ENCODE data around the gene HDAC4.

HDAC4 gene

DNA sequence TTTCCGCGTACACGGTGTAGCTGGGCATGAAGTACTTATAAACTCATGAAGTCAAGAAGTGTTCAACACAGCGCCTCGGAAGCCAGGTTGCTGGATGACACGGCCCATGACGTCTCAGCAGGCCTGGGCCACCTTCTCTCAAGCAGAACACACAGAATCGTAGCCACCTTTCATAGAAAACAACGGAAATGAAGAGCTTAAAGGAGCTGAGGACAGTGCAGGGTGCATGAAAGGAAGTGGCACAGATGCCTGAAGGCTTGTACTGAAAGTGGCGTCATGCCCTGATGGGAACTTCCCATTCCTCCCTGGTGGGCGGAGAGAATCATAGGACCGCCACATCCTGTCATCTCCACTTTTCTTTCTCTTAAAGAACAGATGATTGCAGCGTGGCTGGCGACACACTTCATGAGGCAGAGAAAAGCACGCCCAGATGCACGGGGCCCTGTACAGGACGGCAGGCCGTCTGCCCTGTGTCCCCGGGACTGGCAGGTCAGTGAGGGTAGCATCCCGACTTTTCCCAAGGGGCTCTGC, 31.1 kb downstream of the HDAC4 start:
- peak; percentile 51 for DNase-seq (ENCODE audit: low read depth)

DNA sequence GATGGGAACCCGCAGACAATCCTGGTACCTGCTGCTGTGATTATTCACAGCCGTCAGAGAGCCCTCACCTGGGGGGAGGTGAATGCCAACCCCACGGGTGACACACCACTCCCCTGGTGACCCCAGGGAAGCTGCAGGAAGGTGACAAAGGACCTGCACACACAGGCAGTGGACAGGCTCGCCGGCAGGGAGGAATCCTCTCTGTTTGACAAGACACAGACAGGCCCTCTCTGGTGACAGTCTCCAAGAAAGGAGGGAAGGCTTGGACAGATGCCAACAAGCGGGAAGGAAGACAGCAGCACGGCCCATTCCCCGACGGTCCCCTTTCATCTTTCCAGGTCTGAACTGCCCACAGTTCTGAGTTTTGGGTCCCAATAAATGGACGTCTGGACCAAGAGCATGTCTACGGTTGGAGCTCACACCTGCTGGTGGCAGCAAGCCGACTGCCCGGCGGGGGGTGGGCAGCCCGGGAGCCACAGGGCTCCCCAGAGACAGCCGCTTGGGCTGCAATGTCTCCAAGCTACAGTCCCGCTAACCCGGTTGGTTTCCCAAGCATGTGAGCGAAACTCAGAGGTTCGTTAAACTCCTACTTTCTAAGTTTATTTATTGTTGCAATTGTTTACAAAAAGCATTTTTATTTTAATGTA, 31.8 kb downstream of the HDAC4 start:
- no peak for DNase-seq (ENCODE audit: low read depth)

DNA sequence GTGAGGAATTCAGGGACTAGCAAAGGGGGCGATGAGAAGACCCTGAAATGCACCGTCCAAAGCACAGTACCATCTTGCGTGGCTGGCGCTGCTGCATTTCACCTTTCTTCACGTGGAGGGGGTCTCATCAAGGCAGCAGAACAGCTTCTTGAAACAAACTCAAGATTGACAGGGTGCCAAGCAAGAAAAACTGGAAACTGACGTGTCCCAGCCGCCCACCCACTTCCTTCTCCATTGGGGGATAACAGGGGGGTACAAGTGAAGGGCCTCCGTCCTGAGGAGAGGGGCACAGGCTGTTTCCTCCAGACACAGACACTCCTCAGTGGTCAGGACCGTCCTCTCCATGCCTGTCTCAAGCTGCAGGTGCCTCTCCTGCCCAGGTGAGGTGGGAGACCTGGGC, 32.5 kb downstream of the HDAC4 start:
- no peak for DNase-seq (ENCODE audit: low read depth)

DNA sequence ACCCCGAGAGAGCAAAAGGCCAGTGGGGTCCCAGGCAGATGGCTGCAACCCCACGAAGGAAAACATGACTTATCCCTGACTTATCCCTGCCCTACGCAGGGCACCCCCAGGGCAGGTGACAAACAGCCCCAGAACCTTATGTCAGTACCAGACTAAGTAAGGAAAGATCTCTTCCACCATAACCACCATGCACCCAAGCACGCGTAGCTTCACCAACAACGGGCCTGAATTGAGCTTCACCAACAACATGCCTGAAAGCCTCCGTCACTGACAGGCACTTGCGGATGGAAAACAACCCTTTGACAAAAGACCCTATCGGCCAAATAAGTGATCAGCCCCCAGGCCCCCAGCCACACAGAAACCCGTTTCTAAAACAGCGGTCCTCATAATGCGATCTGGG, 34.1 kb downstream of the HDAC4 start:
- DNase-seq (ENCODE audit: low read depth), result no peak

DNA sequence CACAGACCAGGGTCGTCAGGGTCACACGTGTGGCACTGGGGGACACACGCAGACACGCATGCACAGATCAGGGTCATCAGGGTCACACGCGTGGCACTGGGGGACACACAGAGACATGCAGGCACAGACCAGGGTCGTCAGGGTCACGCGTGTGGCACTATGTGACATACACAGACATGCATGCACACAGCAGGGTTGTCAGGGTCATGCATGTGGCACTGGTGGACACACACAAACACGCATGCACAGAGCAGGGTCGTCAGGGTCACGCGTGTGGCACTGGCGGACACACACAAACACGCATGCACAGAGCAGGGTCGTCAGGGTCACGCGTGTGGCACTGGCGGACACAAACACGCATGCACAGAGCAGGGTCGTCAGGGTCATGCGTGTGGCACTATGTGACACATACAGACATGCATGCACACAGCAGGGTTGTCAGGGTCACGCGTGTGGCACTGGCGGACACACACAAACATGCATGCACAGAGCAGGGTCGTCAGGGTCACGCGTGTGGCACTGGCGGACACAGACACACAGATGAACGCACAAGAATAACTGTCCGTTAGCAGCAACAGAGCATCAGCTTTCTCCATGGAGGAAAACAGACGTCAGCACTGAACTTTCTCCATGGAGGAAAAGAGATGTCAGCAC, 34.9 kb downstream of the HDAC4 start:
- no peak for DNase-seq (ENCODE audit: low read depth)

DNA sequence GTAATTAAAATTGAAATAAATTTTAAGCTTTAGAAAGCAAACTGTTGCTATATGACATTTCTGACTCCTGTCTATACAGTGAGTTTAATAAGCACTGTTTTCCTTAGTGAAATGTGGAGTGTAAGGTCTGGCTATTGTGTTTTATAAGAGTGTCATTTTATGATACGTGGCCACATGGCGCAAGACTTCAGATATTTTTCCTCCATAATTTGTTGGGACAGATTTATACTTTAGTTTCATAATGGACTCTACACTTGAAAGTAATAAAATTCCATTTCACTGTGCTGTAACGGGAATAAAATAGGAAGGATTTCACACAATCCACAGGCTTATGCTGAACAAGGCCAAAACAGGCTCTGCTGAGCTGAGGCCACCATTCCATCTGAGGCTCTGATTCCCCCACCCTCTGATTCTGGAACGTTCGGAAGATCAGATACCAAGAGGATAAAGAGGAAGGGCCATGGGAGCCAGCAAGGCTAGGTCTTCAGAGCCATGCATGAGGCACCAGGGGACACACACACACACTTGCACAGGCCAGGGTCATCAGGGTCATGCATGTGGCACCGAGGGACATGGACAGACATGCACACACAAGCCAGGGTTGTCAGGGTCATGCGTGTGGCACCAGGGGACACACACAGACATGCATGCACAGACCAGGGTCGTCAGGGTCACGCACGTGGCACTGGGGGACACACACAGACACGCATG, 35.6 kb downstream of the HDAC4 start:
- no peak for DNase-seq (ENCODE audit: low read depth)

DNA sequence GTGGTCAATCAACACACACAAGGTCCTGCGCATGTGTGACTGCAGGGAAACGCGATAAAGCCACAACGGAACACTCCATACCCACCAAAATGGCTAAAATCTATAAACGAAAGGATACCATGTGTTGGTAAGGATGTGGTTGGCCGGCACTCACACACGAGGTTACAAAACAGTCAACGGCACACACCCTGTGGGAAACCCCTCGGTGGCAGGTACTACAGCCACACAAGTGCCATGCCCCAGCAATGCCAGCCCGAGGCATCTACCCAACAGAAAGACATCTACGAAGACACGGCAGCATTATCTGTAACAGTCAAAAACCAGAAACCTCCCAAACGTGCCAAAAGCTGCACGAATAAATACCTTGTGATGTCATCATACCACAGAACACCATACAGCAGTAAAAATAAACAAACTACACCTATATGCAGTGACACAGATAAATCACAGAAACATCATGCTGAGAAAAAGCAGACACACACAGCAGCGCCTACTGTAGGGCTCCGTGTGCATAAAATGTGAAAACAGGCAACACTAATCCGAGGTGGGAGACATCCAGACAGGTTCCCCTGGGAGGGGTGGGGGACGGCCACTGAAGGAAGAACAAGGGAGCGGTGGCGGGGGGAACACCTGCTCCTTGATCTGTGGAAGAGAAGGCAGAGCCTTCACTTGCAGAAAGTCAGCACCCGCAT, 36.7 kb downstream of the HDAC4 start:
- DNase-seq (ENCODE audit: low read depth), result no peak

DNA sequence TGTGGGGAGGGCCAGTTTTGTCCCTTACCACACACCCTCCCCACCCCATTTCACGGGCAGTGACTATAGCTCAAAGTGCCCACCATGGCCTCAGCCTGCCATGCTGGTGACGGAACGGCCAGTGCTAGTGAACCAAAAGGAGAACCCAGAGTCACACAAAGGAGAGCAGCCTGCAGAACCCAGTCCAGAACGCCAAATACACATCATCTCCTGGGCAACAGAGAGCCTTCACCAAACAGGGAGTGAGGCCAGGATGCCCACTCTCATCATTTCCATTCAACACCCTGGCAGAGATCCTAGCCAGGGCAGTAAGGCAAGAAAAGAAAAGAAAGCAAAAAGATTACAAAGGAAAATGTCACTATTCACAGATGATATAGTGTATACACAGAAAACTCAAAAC, 38.3 kb downstream of the HDAC4 start:
- no peak for DNase-seq (ENCODE audit: low read depth)

DNA sequence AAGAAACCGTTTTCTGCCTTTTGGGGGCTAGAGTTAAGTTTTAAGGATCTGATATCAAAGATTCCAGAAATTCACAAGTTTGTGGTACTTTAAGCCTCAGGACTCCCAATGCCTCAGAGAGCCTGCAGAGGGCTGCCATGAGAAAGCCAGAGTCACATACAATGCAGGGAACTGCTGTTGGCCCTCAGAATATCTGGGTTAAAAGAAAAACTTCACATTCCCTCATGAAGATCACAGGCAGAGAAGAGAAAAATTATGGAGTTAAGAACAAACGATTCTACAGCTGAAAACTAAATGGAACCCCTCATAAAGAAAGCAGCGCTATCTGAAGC, 39.5 kb downstream of the HDAC4 start:
- DNase-seq (ENCODE audit: low read depth), result no peak

DNA sequence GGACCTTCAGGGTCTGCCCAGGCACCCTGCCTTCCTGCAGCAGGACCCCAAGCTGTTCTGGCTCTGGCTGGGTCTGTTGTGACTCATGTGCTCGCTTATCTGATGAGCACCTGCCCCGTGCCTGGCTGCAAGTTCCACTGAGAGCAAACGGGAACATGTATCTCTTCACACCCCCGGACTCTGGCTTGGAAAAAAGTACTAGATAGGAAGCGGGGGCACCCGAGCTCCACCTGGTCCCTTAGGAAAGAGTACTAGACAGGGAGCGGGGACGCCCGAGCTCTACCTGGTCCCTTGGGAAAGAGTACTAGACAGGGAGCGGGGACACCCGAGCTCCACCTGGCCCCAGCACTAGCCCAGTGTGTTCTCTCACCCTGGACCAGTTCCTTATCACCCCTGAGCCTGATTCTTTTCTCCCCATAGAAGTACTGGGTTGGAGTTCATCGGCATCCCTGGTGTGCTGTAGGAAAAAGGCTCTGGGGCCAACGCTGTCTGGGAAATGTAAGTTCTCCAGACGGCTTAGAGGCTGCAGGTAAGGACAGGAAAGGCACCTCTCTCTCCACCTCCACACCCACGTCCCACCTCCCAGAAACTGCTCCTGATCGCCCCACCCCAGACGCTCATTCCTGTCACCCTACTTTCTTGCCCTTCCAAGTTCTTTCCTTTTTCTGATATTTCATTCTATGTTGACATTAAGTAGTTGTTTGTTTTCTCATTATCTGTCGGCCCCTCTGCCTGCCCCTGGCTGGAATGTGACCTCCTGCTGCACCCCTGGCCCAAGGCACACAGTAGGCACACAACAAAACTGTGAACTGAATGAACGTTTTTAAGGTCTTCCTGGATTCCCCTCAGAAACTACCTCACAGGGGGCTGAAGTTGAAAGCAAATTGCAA, 40.2 kb downstream of the HDAC4 start:
- DNase-seq (ENCODE audit: low read depth), result no peak

DNA sequence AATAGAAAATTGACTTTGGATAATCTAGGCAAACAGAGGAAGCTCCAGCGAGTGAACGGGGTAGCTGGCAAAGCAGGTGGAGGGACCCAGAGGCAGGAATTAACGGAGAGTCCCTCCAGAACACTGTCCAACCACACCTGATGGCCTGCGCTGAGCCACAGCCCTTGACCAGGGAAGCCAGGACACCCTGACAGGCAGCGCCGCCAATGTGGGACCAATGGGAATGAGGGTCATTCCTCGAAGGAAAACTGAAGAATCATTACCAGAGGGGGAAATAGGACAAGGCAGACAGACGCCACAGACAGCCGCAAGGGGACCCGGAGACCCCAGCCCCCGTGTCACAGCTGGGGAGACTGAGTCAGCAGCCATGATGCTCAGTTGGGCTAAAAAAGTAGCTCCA, 40.8 kb downstream of the HDAC4 start:
- no peak for DNase-seq (ENCODE audit: low read depth)

DNA sequence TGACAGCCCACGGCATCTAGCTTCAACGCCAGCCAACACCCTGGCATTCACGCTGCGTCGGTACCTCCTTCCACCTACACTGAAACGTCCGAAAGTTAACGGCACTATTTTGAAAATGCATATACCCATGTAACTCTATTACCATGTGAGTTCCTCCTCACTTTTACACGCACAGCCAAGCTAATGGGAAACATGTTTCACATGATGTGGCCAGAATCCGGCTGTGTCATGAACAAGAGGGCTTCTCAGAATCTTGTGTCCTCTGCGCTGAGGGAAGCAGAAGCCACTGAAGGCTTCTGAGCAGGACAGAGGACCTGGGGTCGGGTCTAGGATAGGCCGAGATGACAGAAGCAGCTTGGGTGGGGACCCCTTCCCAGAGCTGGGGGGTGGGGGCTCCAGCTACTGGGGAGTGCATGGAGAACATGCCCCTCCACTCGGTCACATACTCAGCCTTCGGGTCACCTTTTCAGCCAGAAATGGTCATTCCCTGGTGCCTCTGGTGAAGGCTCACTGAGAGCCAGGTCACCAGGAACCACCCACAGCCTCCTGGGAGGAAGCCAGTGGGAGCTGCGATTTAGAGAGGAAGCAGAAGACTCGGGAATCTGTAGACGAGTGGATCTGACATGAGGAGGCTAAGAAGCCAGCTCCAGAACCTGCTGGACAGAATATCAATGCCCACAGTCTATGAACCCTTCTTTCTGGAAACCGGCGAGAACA, 41.5 kb downstream of the HDAC4 start:
- no peak for DNase-seq (ENCODE audit: low read depth)

DNA sequence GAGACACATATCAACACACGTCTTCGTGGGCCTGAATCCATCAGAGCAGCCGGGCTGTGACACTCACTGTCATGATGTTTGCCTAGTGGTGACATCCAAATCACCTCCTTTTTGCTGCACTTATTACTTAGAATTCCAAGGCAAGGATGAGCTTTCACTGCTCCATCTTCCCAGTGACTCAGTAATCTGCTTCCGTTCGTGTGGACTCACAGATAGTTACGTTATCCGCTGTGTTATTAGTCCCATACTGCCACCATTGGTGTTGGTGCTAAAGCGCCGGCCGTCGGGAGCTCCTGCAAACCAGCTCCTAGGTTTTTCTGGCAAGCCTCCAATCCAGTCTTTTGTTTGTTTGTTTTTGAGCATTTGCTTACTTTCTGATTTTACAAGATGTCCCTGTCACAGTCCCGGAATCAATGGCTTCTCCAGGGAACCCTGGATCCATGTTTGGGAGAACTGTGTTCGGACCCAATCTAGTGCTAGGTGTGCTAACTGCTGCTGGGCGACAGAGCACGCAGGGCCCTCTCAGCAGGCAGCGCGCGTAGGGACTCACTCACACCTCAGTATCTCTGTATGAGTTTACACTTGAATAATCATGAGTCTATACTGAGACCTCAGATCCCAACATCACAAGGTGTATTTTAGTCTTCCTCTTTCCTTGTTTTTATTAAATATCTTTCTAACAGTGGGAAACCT, 42.6 kb downstream of the HDAC4 start:
- DNase-seq (ENCODE audit: low read depth), result no peak

DNA sequence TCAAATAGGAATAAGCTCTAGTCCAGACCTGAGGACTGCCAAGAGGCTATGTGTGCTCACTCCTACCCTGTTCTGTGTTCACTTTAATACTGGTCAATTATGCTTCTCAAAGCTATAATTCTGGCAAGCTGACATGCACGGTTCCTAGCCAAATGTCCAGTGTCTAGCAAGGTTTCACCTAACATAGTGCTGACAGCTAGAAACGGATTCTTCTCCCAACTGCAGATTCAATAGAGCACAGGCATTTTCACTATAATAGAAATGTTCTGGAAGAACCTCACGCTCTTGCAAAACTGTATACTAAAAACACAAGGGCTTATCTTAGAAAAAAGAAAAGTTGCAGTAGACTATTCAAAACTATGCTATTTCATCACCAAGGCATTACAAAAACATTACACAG, 45.1 kb downstream of the HDAC4 start:
- DNase-seq (ENCODE audit: low read depth), result no peak

DNA sequence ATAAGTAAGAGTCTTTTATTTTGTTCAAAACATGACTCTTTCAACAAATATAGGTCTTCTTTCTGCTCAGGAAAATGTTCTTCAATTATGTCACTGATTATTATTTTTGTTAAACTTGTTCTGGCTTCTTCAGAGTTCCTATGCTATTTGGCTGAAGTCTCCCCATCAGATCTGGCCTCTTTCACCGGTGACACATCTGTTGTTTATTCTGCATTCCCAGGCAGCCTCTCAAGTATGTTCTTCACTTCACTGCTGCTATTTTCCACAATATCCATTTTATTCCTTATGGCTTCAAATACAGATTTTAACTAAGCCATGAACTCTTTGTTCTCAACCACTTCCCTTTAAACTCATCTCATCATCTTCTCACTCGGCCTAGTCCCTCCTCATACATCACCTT, 45.7 kb downstream of the HDAC4 start:
- DNase-seq (ENCODE audit: low read depth), result no peak

DNA sequence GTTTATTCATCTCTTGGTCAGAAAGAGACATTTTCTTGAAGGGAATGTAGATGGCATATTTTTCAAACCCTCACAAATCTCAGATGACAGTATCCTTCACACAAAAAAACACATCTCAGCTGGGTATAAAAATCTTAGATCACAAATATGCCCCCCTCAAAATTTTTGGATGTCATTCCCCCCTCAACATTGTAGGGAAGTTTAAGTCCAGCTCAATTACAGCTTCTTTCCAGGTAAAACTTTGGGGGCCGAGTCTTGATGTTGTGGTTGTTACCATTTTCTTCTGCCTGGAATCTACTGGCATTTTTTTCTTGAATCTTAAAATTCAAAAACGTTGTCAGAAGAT, 46.1 kb downstream of the HDAC4 start:
- no peak for DNase-seq (ENCODE audit: low read depth)

DNA sequence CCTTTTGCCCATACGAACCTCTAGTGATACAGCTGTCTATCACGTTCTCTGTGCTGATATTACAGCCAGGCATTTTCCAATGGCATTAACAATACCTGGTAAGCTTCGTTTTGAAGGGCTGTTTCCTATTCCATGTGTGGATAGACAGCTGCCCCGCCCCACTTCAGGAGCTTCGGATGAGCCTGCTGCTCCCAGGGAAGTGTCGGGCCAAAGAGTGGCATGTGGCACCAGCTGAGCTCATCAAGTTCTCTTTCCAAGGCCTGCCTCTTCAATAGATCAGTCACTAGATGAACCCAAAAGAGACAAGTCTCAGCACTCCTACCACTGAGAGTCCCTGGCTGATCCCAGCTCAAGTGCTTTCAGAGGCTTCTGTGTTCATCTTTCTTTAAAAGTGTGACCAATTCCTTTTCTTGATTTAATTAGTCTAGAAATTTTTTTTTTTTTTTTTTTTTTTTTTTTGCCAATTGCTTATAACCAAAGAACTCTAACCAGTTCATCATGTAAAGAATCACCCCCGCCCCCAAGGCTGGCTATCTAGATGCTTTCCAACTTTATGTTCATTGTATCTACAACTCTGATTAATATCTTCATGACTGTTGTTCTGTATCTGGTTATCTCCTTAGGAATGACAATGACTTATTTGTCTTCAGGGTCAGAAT, 46.6 kb downstream of the HDAC4 start:
- no peak for DNase-seq (ENCODE audit: low read depth)

DNA sequence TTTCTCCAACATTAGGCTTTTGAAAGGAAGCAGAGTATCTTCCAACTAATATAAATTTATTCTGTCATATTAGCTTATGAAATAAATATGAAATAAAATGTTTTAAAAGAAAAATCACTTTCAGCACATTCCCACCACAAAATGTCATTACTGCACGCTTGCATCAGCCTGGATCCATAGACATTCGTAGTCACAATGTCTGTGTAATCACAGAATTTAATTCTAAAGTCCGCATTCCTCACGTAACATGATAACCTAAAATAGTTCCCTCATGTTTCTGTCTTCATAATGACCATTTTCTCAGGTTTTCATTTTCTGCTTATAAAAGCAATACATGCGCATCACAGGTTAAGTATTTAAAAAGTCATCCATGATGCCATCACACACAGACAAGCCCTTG, 47.1 kb downstream of the HDAC4 start:
- DNase-seq (ENCODE audit: low read depth), result no peak

DNA sequence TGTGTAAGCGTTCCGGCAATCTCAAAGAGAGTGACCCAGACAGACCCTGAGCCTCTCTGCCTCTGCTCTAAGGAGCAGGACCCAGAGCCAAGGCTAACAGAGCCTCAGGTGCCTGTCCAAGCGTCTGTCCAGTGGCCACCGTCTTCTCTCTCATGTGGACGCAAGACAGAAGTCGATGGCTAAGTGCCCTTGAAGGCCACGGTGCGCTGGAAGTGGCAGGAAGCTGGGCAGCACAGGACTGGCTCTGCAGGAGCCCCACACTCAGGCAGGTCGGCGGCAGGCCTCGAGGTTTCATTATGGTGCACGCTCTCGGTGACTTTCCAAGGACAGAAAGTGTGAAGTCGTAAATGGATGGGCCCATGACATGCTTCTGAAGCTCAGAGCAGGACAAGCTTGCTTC, 49.1 kb downstream of the HDAC4 start:
- no peak for DNase-seq (ENCODE audit: low read depth)

DNA sequence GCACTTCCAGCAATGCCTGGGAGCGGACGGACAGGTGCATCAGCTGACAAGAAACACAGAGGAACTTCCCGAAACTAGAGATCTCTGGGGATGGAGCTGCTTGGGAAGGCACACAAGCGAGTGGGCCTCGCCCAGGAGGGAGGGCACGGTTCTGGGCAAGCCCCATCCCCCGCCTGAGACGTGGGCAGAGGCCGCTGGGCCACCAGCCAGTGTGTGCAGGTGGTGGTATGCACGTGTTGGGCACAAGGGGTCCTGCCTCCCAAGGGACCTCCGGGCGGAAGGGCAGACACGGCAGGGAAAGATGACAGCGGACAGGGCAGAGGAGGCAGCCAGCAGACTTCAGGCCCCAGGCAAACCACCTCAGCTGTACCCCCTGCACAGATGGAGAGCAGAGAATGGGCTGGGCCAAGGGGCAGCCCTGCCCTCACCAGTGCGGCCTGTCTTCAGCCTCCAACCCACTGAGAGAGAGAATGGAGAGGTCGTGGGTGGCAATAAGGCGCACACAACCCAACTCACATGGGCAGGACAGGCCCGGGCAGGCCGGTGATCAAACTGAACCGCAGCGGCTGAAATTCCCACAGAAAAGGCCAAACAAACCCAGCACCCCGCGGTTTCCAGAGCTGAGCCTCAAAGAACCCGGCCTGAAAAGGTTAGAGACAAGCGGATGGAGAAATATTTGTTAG, 51.2 kb downstream of the HDAC4 start:
- DNase-seq (ENCODE audit: low read depth), result no peak

Measured in activated T-helper 1 cell treated with Interleukin-2 at 50 U/mL for 16 hours (primary cell).